Thyroid gland (tissue), 4 donors: ENCODE results near the gene HEPACAM2. TPM values are rescaled to one million over a fixed set of nuclear protein-coding genes. Genes with fewer than 3 reads are reported as not detected.

Experiments
- DNase-seq, 2 donors: peaks; one replicate each; pipeline ENCODE4 v3.0.0-alpha.2; 2019
- H3K27ac ChIP-seq, 3 donors: fragments of 200-600 bp; sonication (generic); 1 replicate in 2 of 3; 2 replicates in 1 of 3; pipeline ENCODE4 v1.5.1; 2016 to 2019; ENCODE audit warnings: mild to moderate bottlenecking in 1 of 3, moderate library complexity in 1 of 3
- H3K27me3 ChIP-seq: fragments of 200-600 bp; sonication (generic); one replicate; pipeline ENCODE4 v1.5.1; 2019
- H3K36me3 ChIP-seq, 2 donors: fragments of 200-600 bp; sonication (generic); one replicate each; pipeline ENCODE4 v1.5.1; 2016 to 2019
- H3K4me1 ChIP-seq, 2 donors: fragments of 200-600 bp; sonication (generic); one replicate each; pipeline ENCODE4 v1.5.1; 2017 to 2019
- H3K4me3 ChIP-seq, 3 donors: fragments of 200-600 bp; sonication (generic); replicated peaks in 1 of 3; 1 replicate in 2 of 3; 2 replicates in 1 of 3; pipeline ENCODE4 v1.5.1; 2016; ENCODE audit warnings: mild to moderate bottlenecking in 1 of 3
- H3K9me3 ChIP-seq: fragments of 200-600 bp; sonication (generic); one replicate; pipeline ENCODE4 v1.5.1; 2017
- POLR2A ChIP-seq, 2 donors: fragments of 450-650 bp; IDR thresholded peaks; one replicate each; pipeline ENCODE4 v1.6.1; 2017; ENCODE audit warnings: antibody characterized with exemption in 2 of 2, mild to moderate bottlenecking in 2 of 2, moderate library complexity in 1 of 2
- WGBS, 2 donors: methylation state at CpG; one replicate each; pipeline ENCODE4 v1.1.5; 2017; 5-methylcytosine and 5-hydroxymethylcytosine counted together
- intact Hi-C: fragments of 100-400 bp; cut with DNase I; formaldehyde crosslinking; loops from one replicate; pipeline ENCODE4 v1.15.1; 2023
- total RNA-seq, 4 donors: library from RNA; depleted of rRNA; stranded (reverse); fragments of >200 nt; gene quantifications; one replicate each; pipeline ENCODE4 v1.2.3, GENCODE V29; 2016
- TF ChIP-seq, protein P1 (sequence below), 6 experiments: fragments of 200-600 bp in 3 of 6; fragments of 450-650 bp in 3 of 6; sonication (generic) in 3 of 6; IDR thresholded peaks; one replicate each; pipeline ENCODE4 v1.5.1; 2016 to 2019; ENCODE audit warnings: antibody characterized with exemption in 6 of 6, mild to moderate bottlenecking in 2 of 6, inconsistent platforms in 1 of 6, moderate library complexity in 1 of 6

The HEPACAM2 gene
- total RNA-seq, 4 donors from 2014 or later, result 0.13 to 0.22 TPM; not detected in 2

DNA sequence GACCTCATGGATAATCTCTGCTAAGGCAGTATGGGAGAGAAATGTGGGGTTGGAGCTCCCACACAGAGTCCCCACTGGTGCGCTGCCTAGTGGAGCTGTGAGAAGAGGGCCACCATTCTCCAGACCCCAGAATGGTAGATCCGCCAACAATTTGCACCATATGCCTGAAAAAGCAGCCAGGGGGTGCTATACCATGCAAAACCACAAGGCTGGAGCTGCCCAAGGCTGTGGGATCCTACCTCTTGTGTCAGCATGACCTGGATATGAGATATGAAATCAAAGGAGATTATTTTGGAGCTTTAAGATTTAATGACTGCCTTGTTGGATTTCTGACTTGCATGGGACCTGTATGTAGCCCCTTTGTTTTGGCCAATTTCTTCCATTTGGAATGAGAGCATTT is 51.0 kb downstream of the HEPACAM2 start:
- Histone ChIP-seq H3K27ac (no peak overlapping the region), H3K27me3 (no peaks in the 10 kb centered on the region), H3K36me3 (no peaks in the 10 kb centered on the region), H3K4me1 (no peaks in the 10 kb centered on the region), H3K4me3 (no peak overlapping the region), H3K9me3 (no peaks in the 10 kb centered on the region)
- DNase-seq, result no peak
- 81 to 91% methylated on average over 2 of the region's 2 CpGs for WGBS, 2 donors
- TF ChIP-seq, protein P1, sequence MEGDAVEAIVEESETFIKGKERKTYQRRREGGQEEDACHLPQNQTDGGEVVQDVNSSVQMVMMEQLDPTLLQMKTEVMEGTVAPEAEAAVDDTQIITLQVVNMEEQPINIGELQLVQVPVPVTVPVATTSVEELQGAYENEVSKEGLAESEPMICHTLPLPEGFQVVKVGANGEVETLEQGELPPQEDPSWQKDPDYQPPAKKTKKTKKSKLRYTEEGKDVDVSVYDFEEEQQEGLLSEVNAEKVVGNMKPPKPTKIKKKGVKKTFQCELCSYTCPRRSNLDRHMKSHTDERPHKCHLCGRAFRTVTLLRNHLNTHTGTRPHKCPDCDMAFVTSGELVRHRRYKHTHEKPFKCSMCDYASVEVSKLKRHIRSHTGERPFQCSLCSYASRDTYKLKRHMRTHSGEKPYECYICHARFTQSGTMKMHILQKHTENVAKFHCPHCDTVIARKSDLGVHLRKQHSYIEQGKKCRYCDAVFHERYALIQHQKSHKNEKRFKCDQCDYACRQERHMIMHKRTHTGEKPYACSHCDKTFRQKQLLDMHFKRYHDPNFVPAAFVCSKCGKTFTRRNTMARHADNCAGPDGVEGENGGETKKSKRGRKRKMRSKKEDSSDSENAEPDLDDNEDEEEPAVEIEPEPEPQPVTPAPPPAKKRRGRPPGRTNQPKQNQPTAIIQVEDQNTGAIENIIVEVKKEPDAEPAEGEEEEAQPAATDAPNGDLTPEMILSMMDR (IDR thresholded peaks at IDR 0.05), result no peak
- no peak for TF ChIP-seq POLR2A (IDR thresholded peaks at IDR 0.05)
- intact Hi-C loops, result no loop called here

DNA sequence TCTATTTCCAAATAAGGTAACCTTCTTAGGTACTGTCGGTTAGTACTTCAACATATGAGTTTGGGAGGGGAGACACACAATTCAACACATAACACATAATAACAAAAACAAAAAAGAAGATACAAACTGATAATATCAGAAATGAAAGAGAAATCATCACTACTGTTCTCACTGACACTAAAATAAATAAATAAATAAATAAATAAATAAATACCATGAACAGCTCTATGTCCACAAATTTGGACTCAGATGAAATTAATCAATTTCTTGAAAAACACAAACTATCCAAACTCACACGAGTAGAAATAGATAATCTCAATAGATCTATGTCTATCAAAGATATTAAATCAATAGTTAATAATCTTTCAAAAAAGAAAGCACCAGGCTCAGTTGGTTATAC is 53.6 kb downstream of the HEPACAM2 start:
- Histone ChIP-seq H3K27ac (no peak overlapping the region), H3K4me3 (no peak overlapping the region), H3K27me3 (no peaks in the 10 kb centered on the region), H3K4me1 (no peaks in the 10 kb centered on the region), H3K36me3 (no peaks in the 10 kb centered on the region), H3K9me3 (no peaks in the 10 kb centered on the region)
- intact Hi-C loops, result no loop called here
- WGBS, 2 donors, result 75 to 76% methylated on average over 2 of the region's 2 CpGs
- TF ChIP-seq, protein P1 (IDR thresholded peaks at IDR 0.05), result no peak
- no peak for TF ChIP-seq POLR2A (IDR thresholded peaks at IDR 0.05)
- no peak for DNase-seq

- Histone ChIP-seq H3K4me1 (no peaks in the 10 kb centered on the region), H3K36me3 (no peaks in the 10 kb centered on the region), H3K27me3 (no peaks in the 10 kb centered on the region), H3K27ac (no peak overlapping the region), H3K9me3 (no peaks in the 10 kb centered on the region), H3K4me3 (no peak overlapping the region)
- WGBS, 2 donors, result 42 to 62% methylated on average over 2 of the region's 2 CpGs
- intact Hi-C loops, result no loop called here
- no peak for DNase-seq
- TF ChIP-seq POLR2A (IDR thresholded peaks at IDR 0.05), result no peak
- TF ChIP-seq, protein P1 (IDR thresholded peaks at IDR 0.05), result no peak
These were observed 54.6 kb downstream of the HEPACAM2 start for GRCh38 chr7:93171606-93172226.

DNA sequence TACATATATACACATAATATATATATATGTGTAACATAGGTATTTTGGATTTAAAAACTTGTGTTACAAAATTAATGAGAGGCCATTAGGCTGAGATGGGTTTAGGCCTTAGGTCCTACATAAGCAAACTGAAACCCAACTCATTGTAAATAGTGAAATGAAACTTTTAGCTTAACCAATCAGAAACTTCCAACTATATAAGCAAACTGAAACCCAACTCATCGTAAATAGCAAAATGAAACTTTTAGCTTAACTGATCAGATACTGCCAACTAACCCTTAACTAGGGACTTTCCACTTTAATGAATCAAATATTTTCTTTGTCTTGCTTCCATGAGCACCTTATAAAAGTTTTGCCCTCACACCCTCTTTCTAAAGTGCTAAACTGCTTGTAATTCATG is 60.8 kb downstream of the HEPACAM2 start:
- H3K27me3 ChIP-seq, result no peaks in the 10 kb centered on the region
- H3K4me1 ChIP-seq, result no peaks in the 10 kb centered on the region
- DNase-seq, result no peak
- intact Hi-C loops, result no loop called here
- no peak overlapping the region for H3K4me3 ChIP-seq
- H3K9me3 ChIP-seq, result no peaks in the 10 kb centered on the region
- WGBS, 2 donors, result 44 to 72% methylated on average over 1 of the region's 1 CpG
- H3K36me3 ChIP-seq, result no peaks in the 10 kb centered on the region
- TF ChIP-seq, protein P1 (IDR thresholded peaks at IDR 0.05), result no peak
- no peak for TF ChIP-seq POLR2A (IDR thresholded peaks at IDR 0.05)
- H3K27ac ChIP-seq, result no peak overlapping the region

DNA sequence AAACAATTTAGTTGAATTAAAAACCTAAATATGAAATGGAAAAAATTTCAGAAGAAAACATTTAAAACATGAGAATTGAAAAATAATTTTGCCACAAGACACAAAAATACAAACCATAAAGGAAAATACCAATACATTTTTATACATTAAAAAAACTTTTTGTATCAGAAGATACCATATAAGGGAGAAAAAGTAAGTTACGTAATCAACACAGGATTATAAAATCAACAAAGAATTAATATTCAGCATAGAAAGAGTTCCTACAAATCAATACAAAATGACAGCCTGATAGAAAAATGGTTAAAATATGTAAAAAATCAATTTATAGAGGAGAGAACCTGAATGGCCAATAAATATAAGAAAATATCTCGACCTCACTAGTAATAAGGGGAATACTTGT is 61.5 kb downstream of the HEPACAM2 start:
- intact Hi-C loops, result no loop called here
- no peak for TF ChIP-seq POLR2A (IDR thresholded peaks at IDR 0.05)
- TF ChIP-seq, protein P1 (IDR thresholded peaks at IDR 0.05), result no peak
- no peaks in the 10 kb centered on the region for H3K9me3 ChIP-seq
- H3K4me3 ChIP-seq, result no peak overlapping the region
- no peak overlapping the region for H3K27ac ChIP-seq
- 90 to 93% methylated on average over 2 of the region's 2 CpGs for WGBS, 2 donors
- H3K27me3 ChIP-seq, result no peaks in the 10 kb centered on the region
- H3K36me3 ChIP-seq, result no peaks in the 10 kb centered on the region
- DNase-seq, result no peak
- H3K4me1 ChIP-seq, result no peaks in the 10 kb centered on the region
